Mucosa of descending colon (tissue), 3 donors: ENCODE measurements around the gene RHBDL3. TPM values are rescaled to one million over a fixed set of nuclear protein-coding genes. Genes with fewer than 3 reads are reported as not detected.
A peak's percentile ranks its signal among the peaks of the same experiment; 100 is the strongest.

Experiments used
- ATAC-seq: fragments of 200-7000 bp; cut with Tn5 transposase; one replicate; pipeline ENCODE4 v1.9.1; 2020; ENCODE audit warnings: mild to moderate bottlenecking, moderate library complexity
- DNase-seq, 3 donors: peaks; one replicate each; pipeline ENCODE4 v3.0.0-alpha.2; 2020
- H3K36me3 ChIP-seq: fragments of 200-600 bp; one replicate; pipeline ENCODE4 v1.8.0; 2021; ENCODE audit warnings: low read depth, mild to moderate bottlenecking
- H3K4me1 ChIP-seq: fragments of 200-600 bp; one replicate; pipeline ENCODE4 v1.8.0; 2021; ENCODE audit warnings: low read depth, mild to moderate bottlenecking
- H3K4me3 ChIP-seq: fragments of 200-600 bp; one replicate; pipeline ENCODE4 v1.8.0; 2021; ENCODE audit warnings: mild to moderate bottlenecking
- H3K9me3 ChIP-seq: fragments of 200-600 bp; one replicate; pipeline ENCODE4 v1.8.0; 2021; ENCODE audit warnings: mild to moderate bottlenecking
- CTCF ChIP-seq: fragments of 200-600 bp; IDR thresholded peaks from one replicate; pipeline ENCODE4 v1.8.0; 2022; ENCODE audit warnings: antibody characterized with exemption, mild to moderate bottlenecking
- intact Hi-C, 2 donors: fragments of 100-400 bp; cut with DNase I in 1 of 2; cut with micrococcal nuclease in 1 of 2; formaldehyde crosslinking; loops; one replicate each; pipeline versions ENCODE4 v1.11.0 to v1.11.1; 2022; cut with DNase I, micrococcal nuclease
- total RNA-seq, 3 donors: library from RNA; stranded (reverse); fragmentation: NEBNext Ultra II Directional in 2 of 3; extraction: Animal tissue kit (Norgen Biotek cat#: 25700) in 2 of 3; gene quantifications; one replicate each; pipeline versions ENCODE4 v1.2.1 to v1.2.4, GENCODE V29; 2021 to 2023
- donor health status: DM: no; HTN: no; CAD: no; lungs with moderate emphysema.
- donor health status: DM: no; HTN: no; CAD: no.
- donor health status: DM: no; HTN: yes; CAD: no.

Gene RHBDL3
- total RNA-seq, 3 donors from 2014 or later, result 0.52 to 2.3 (median 1.3) TPM

DNA sequence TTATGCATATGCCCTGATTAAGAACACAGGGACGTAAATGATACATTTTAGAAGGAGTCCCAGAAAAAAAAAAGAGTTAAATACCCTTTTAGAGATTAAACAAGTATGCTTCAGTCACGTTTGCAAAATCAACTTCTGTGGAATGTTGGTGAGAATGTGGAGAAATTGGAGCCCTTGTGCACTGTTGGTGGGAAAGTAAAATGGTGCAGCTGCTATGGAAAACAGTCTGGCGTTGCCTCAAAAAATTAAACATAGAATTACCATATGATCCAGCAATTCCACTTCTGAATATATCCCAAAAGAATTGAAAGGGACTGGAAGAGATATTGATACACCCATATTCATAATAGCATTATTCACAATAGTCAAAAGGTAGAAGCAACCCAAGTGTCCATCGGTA lies 26.5 kb downstream of the RHBDL3 start:
- no peaks in the 10 kb centered on the region for H3K9me3 ChIP-seq
- no peaks in the 10 kb centered on the region for H3K36me3 ChIP-seq
- H3K4me1 ChIP-seq, result no peaks in the 10 kb centered on the region
- ATAC-seq (no peak), DNase-seq (no peak)
- intact Hi-C loops, result no loop called here
- no peak for TF ChIP-seq CTCF
- H3K4me3 ChIP-seq, result no peak overlapping the region

GRCh38 chr17:32297424-32297823 lies 31.8 kb downstream of the RHBDL3 start:
- no peak for ATAC-seq
- H3K4me1 ChIP-seq, result no peaks in the 10 kb centered on the region
- TF ChIP-seq CTCF, result no peak
- no peaks in the 10 kb centered on the region for H3K36me3 ChIP-seq
- intact Hi-C loops, result no loop called here
- no peak overlapping the region for H3K4me3 ChIP-seq
- no peaks in the 10 kb centered on the region for H3K9me3 ChIP-seq
- no peak for DNase-seq

- DNase-seq (no peak), ATAC-seq (no peak)
- no peak overlapping the region for H3K4me3 ChIP-seq
- H3K36me3 ChIP-seq, result no peaks in the 10 kb centered on the region
- no peaks in the 10 kb centered on the region for H3K9me3 ChIP-seq
- TF ChIP-seq CTCF, result no peak
- intact Hi-C loops, result no loop called here
- no peaks in the 10 kb centered on the region for H3K4me1 ChIP-seq
These were observed 32.2 kb downstream of the RHBDL3 start for GRCh38 chr17:32297860-32298259.

DNA sequence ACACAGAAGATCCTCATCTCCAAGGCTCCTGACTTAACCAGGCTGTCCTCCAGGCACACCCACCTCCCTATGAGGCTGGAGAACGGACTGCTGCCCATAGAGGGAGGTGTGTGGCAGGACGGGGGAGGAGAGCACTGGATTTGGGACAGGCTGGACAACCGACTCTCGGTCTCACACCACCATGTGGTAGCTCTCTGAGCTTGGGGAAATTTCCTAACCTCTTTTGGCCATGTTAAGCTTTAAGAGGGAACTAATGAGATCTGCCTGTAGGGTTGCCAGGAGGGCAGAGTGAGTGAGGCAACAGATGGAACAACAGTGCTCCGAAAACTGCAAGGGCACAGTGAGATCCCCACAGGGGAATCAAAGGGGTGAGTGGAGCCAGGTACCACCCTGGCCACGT lies 32.7 kb downstream of the RHBDL3 start:
- Histone ChIP-seq H3K4me1 (no peaks in the 10 kb centered on the region), H3K9me3 (no peaks in the 10 kb centered on the region), H3K36me3 (no peaks in the 10 kb centered on the region), H3K4me3 (no peak overlapping the region)
- ATAC-seq, result peak; percentile 7
- intact Hi-C loops, result no loop called here
- DNase-seq, result no peak
- TF ChIP-seq CTCF, result no peak

- TF ChIP-seq CTCF, result no peak
- ATAC-seq, result peak; percentile 58
- H3K9me3 ChIP-seq, result no peaks in the 10 kb centered on the region
- H3K4me3 ChIP-seq, result no peak overlapping the region
- intact Hi-C loops, result no loop called here
- no peak for DNase-seq
- no peaks in the 10 kb centered on the region for H3K36me3 ChIP-seq
- no peaks in the 10 kb centered on the region for H3K4me1 ChIP-seq
These were observed 33.3 kb downstream of the RHBDL3 start for GRCh38 chr17:32298721-32299579.
